ENCODE measurements around the gene TMEM41B.
A peak's percentile ranks its signal among the peaks of the same experiment; 100 is the strongest.

The TMEM41B gene

DNA sequence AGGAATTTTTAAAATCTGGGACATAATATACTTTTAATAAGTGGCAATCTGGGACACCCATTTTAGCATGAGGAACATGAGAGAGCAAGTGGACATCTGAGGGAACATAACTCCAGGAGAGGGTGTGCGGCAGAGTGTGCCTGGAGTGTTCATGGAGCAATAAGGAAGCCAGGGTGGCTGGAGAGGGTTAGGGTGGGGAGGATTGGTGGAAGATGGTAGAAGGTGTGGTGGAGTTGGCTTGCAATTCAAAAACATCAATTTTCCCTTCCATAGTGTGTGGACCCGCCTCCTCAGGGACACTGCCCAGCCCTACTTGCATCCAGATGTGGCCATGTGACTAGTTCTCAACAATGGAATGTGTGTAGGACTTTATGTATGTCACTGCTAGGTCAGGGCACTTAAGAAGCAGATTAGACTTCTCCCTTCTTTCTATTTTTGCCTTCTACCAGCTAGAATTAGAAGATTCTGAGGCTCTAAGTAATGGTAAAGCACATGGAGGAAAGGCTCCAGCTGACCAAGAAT is 44.8 kb downstream of the TMEM41B start:
- TF ChIP-seq, protein P1, sequence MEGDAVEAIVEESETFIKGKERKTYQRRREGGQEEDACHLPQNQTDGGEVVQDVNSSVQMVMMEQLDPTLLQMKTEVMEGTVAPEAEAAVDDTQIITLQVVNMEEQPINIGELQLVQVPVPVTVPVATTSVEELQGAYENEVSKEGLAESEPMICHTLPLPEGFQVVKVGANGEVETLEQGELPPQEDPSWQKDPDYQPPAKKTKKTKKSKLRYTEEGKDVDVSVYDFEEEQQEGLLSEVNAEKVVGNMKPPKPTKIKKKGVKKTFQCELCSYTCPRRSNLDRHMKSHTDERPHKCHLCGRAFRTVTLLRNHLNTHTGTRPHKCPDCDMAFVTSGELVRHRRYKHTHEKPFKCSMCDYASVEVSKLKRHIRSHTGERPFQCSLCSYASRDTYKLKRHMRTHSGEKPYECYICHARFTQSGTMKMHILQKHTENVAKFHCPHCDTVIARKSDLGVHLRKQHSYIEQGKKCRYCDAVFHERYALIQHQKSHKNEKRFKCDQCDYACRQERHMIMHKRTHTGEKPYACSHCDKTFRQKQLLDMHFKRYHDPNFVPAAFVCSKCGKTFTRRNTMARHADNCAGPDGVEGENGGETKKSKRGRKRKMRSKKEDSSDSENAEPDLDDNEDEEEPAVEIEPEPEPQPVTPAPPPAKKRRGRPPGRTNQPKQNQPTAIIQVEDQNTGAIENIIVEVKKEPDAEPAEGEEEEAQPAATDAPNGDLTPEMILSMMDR (conservative IDR thresholded peaks at IDR 0.05): no peak
- no peak for TF ChIP-seq ZFX (IDR thresholded peaks at IDR 0.05)
- H3K27ac ChIP-seq: no peak overlapping the region

DNA sequence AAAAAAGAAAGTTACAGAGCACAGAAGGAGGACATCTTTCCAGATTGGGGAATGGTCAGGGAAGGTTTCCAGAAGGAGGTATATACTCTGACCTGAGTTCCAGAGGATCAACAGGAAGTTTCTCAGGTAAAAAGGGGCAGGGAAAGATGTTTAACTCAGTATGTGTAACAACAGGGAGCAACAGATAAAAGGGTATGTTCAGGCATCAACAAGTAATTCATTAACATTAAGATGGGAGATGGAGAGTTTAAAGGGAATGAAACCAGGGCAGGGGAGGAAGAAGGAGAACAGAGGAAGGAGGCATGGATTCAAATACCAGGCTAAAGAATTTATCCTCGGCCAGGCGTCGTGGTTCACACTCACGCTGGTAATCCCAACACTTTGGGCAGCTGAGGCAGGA is 46.7 kb downstream of the TMEM41B start:
- no peak for TF ChIP-seq ZFX (IDR thresholded peaks at IDR 0.05)
- TF ChIP-seq, protein P1 (conservative IDR thresholded peaks at IDR 0.05): no peak
- no peak overlapping the region for H3K27ac ChIP-seq

DNA sequence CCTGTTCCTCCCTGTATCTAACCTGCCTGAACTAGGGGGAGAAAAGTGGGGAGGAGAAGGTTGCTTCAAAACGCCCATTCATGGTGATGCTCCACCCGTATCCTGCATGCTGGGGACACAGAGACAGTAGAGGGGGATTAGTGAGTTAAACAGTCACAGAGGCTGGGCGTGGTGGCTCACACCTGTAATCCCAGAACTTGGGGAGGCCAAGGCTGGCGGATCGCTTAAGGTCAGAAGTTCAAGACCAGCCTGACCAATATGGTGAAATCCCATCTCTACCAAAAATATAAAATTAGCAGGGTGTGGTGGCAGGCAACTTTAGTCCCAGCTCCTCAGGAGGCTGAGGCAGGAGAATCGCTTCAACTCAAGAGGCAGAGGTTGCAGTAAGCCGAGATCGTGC is 47.5 kb downstream of the TMEM41B start:
- H3K27ac ChIP-seq: no peak overlapping the region
- TF ChIP-seq ZFX (IDR thresholded peaks at IDR 0.05): no peak
- TF ChIP-seq, protein P1 (conservative IDR thresholded peaks at IDR 0.05): no peak

DNA sequence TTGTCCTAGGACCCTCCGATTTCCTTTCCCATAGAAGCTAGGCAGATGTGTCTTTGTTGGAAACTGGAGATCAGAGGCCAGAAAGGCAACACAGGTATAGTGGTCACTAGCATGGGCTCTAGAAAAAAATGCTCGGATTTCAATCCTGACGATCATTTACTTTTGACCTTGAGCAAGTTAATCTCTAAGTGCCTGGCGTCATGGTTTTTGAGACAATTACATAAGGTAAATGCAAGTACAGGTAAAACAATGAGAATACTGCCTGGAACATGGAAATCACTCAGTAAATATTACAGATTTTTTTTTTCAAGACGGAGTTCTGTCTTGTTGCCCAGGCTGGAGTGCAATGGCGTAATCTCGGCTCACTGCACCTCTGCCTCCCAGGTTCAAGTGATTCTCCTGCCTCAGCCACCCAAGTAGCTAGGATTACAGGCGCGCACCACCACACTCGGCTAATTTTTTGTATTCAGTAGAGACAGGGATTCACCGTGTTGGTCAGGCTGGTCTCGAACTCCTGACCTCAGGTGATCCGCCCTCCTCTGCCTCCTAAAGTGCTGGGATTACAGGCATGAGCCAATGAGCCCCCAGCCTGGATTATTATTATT is 48.2 kb downstream of the TMEM41B start:
- no peak overlapping the region for H3K27ac ChIP-seq
- TF ChIP-seq, protein P1 (conservative IDR thresholded peaks at IDR 0.05): no peak
- TF ChIP-seq ZFX (IDR thresholded peaks at IDR 0.05): no peak

DNA sequence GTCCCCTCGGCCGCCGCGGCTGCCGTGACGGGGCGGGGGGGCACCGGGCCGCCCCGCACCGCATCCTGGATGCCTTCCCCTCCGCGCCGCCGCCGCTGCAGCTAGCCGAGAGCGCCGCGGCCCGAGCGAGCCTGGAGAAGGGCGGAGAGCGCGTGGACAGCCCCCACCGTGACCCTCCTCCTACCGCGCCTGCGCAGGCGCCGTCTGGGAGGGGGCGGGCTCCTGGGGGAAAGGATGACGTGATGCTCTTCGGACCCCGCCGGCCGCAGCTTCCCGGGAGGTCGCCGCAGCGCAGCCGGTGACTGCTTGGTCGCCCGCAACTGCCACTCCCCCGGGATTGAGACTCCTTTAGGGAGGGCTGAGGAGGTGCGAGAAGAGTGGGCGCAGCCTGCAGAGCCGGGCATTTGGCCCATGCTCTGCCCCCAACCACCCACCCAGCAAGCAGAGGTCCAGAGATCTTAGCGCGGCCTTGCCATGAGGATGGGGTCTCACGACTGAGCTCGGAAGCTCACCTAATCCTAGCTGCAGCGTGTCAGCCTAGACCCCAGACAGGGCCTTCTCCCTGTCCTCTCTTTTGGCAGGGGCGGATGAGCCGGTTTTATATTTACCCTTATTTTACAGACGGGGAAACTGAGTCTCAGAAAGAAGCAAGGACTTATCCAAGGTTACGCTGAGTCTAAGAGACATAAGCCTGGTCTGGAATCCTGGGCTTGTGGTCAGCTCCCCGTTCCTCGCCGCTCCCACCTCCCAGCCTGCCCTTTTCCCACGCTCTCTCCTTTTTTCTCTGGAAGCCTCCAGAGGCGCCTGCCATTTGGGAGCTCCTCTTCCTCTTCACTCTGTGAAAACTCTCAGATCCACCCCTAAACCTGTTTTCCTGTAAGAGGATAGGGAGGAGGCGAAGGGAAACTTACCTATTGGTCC is 48.9 kb downstream of the TMEM41B start, which contains the start of gene DENND5A:
Gene DENND5A, minus strand, starts transcription at position 140 of the 921 bp plus-strand sequence. CDS start 281 bp downstream, outside the sequence.
- peak within 1 kb of the TSS; percentile 79 for H3K27ac ChIP-seq
- peak; percentile 73; the same call in 1 of the 2 replicates for TF ChIP-seq ZFX (IDR thresholded peaks at IDR 0.05)
- TF ChIP-seq, protein P1 (conservative IDR thresholded peaks at IDR 0.05): no peak

DNA sequence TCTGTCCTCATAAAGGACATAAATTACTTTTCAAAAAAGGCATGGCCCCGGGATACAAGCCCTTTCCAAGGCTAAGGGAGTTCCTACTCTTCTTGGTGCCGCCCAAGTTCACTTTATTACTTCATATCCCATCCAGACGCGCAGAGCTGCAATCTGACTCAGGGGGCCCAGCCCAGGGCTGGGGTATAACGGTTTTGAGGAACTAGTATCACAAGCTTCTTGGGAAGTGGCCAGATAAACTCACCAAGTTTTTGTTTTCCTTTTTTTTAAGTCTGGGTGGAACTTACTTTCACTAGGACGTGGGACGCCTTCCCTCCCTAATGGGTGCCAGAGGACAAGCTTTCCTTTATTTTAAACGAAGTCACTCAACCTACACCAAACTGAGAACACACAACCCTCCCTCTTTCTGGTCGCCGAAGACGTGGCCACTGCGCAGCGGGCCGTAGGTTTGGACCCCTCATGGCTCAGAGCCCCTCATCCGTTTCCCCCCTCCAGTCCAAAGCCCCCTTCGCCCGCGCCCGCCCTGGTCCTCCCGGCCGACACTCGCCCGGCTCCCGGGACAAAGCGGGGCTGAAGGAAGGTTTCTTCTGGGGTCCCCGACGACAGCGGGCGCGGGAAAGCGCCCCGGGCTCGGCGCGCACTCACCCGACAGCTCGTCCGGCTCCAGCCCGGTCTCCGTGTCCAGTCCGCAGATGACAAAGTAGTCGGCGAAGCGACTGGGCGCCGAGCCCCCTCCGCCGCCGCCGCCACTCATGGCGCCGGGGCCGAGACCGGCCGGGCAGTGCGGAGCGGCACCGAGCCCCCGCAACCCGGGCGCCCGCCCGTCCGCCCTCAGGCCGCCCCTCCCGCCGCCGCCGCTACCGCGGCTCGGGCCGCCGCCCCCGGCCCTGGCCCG is 49.8 kb downstream of the TMEM41B start:
- no peak for TF ChIP-seq ZFX (IDR thresholded peaks at IDR 0.05)
- TF ChIP-seq, protein P1 (conservative IDR thresholded peaks at IDR 0.05): no peak
- H3K27ac ChIP-seq: peak overlapping the region; percentile 79
